SJSA1 (cell line): ENCODE data around the gene GPSM1. TPM values are rescaled to one million over a fixed set of nuclear protein-coding genes. Genes with fewer than 3 reads are reported as not detected.
A peak's percentile ranks its signal among the peaks of the same experiment; 100 is the strongest.
"Not testable (repeated sequence)": the region's sequence is repeated elsewhere in the genome, so short reads cannot be mapped to it uniquely, and the experiment has no call there.

Source experiments
- DNase-seq, 2 experiments: peaks; one replicate each; pipeline ENCODE4 v3.0.0-alpha.2; 2015 to 2020; ENCODE audit warnings: low spot score in 2 of 2, low read depth in 1 of 2
- H3K27ac ChIP-seq: fragments of 250-450 bp; sonication (Bioruptor Pico); 2 replicates; pipeline ENCODE4 v1.5.1; 2020; ENCODE audit warnings: mild to moderate bottlenecking, moderate library complexity
- H3K27me3 ChIP-seq: fragments of 250-450 bp; sonication (Bioruptor Pico); replicated peaks from 2 replicates; pipeline ENCODE4 v1.5.1; 2020; ENCODE audit warnings: mild to moderate bottlenecking, moderate library complexity
- H3K36me3 ChIP-seq: fragments of 250-450 bp; sonication (Bioruptor Pico); 2 replicates; pipeline ENCODE4 v1.5.1; 2020; ENCODE audit warnings: mild to moderate bottlenecking
- H3K4me1 ChIP-seq: fragments of 250-450 bp; sonication (Bioruptor Pico); replicated peaks from 2 replicates; pipeline ENCODE4 v1.6.1; 2021; ENCODE audit warnings: mild to moderate bottlenecking
- H3K4me3 ChIP-seq: fragments of 250-450 bp; sonication (Bioruptor Pico); 2 replicates; pipeline ENCODE4 v1.5.1; 2020; ENCODE audit warnings: mild to moderate bottlenecking
- H3K9me3 ChIP-seq: fragments of 250-450 bp; sonication (Bioruptor Pico); replicated peaks from 2 replicates; pipeline ENCODE4 v1.5.1; 2020; ENCODE audit warnings: mild to moderate bottlenecking
- total RNA-seq: library from RNA; depleted of rRNA; stranded (reverse); fragments of >200 nt; shearing (Covaris generic); gene quantifications from 2 replicates; pipeline ENCODE4 v1.2.3, GENCODE V29; 2014

GPSM1 gene
- total RNA-seq, 1 experiment from 2014 or later = 90.4 TPM

GRCh38 chr9:136312009-136312375, 15.3 kb upstream of the GPSM1 start:
- no peak overlapping the region for H3K27ac ChIP-seq
- no peak for DNase-seq

GRCh38 chr9:136312436-136312835, 14.9 kb upstream of the GPSM1 start:
- Histone ChIP-seq H3K4me3 (no peak overlapping the region), H3K4me1 (no peaks in the 10 kb centered on the region), H3K27ac (no peak overlapping the region), H3K9me3 (peaks cover 13% of the 10 kb centered on the region; the same call in 1 of the 2 replicates), H3K36me3 (no peaks in the 10 kb centered on the region), H3K27me3 (no peaks in the 10 kb centered on the region; the same call in 1 of the 2 replicates)
- peak in 1 of 2 experiments; percentile 51 for DNase-seq

More at GRCh38 chr9:136312009-136312375, 15.3 kb upstream of the GPSM1 start:
- no peaks in the 10 kb centered on the region; the same call in 1 of the 2 replicates for H3K27me3 ChIP-seq
- H3K4me3 ChIP-seq = no peak overlapping the region
- H3K36me3 ChIP-seq = no peaks in the 10 kb centered on the region
- H3K9me3 ChIP-seq = peaks cover 13% of the 10 kb centered on the region; the same call in 1 of the 2 replicates
- no peaks in the 10 kb centered on the region for H3K4me1 ChIP-seq

GRCh38 chr9:136313111-136314055, 14.0 kb upstream of the GPSM1 start:
- Histone ChIP-seq H3K27ac (no peak overlapping the region), H3K9me3 (peaks cover 13% of the 10 kb centered on the region; the same call in 1 of the 2 replicates), H3K4me1 (no peaks in the 10 kb centered on the region), H3K4me3 (no peak overlapping the region), H3K27me3 (no peaks in the 10 kb centered on the region), H3K36me3 (no peaks in the 10 kb centered on the region)
- no peak for DNase-seq

- H3K27ac ChIP-seq = no peak overlapping the region
- no peaks in the 10 kb centered on the region for H3K36me3 ChIP-seq
- H3K27me3 ChIP-seq = no peaks in the 10 kb centered on the region
Measured at GRCh38 chr9:136314056-136314416, 13.3 kb upstream of the GPSM1 start.

GRCh38 chr9:136314944-136315343, 12.4 kb upstream of the GPSM1 start:
- Histone ChIP-seq H3K36me3 (no peaks in the 10 kb centered on the region), H3K9me3 (peaks cover 10% of the 10 kb centered on the region; the same call in 1 of the 2 replicates), H3K27ac (no peak overlapping the region), H3K4me1 (no peaks in the 10 kb centered on the region), H3K4me3 (no peak overlapping the region), H3K27me3 (no peaks in the 10 kb centered on the region)
- no peak for DNase-seq

More at GRCh38 chr9:136314056-136314416, 13.3 kb upstream of the GPSM1 start:
- H3K4me1 ChIP-seq = no peaks in the 10 kb centered on the region
- H3K9me3 ChIP-seq = peaks cover 10% of the 10 kb centered on the region; the same call in 1 of the 2 replicates
- no peak overlapping the region for H3K4me3 ChIP-seq
- DNase-seq = no peak

GRCh38 chr9:136316271-136316751, 11.0 kb upstream of the GPSM1 start:
- no peaks in the 10 kb centered on the region for H3K4me1 ChIP-seq
- DNase-seq = no peak
- peaks cover 10% of the 10 kb centered on the region; the same call in 1 of the 2 replicates for H3K9me3 ChIP-seq
- no peak overlapping the region for H3K4me3 ChIP-seq
- no peaks in the 10 kb centered on the region for H3K36me3 ChIP-seq
- H3K27me3 ChIP-seq = no peaks in the 10 kb centered on the region
- H3K27ac ChIP-seq = no peak overlapping the region

GRCh38 chr9:136316896-136317676, 10.3 kb upstream of the GPSM1 start:
- H3K4me1 ChIP-seq = no peaks in the 10 kb centered on the region
- no peak for DNase-seq
- H3K27ac ChIP-seq = no peak overlapping the region
- no peak overlapping the region for H3K4me3 ChIP-seq
- no peaks in the 10 kb centered on the region for H3K27me3 ChIP-seq
- H3K9me3 ChIP-seq = peaks cover 10% of the 10 kb centered on the region; the same call in 1 of the 2 replicates
- H3K36me3 ChIP-seq = no peaks in the 10 kb centered on the region

- H3K4me1 ChIP-seq = no peaks in the 10 kb centered on the region
- H3K36me3 ChIP-seq = no peaks in the 10 kb centered on the region
- no peak overlapping the region for H3K4me3 ChIP-seq
- no peaks in the 10 kb centered on the region for H3K27me3 ChIP-seq
- DNase-seq = no peak
- no peak overlapping the region for H3K27ac ChIP-seq
- H3K9me3 ChIP-seq = peaks cover 10% of the 10 kb centered on the region; the same call in 1 of the 2 replicates
Measured at GRCh38 chr9:136317695-136318094, 9.6 kb upstream of the GPSM1 start.

- Histone ChIP-seq H3K27ac (no peak overlapping the region), H3K27me3 (no peaks in the 10 kb centered on the region), H3K9me3 (peaks cover 10% of the 10 kb centered on the region; the same call in 1 of the 2 replicates), H3K4me1 (no peaks in the 10 kb centered on the region), H3K4me3 (no peak overlapping the region), H3K36me3 (no peaks in the 10 kb centered on the region)
- no peak for DNase-seq
Measured at GRCh38 chr9:136318111-136318775, 9.1 kb upstream of the GPSM1 start.

- Histone ChIP-seq H3K4me3 (no peak overlapping the region), H3K27ac (no peak overlapping the region), H3K9me3 (peaks cover 10% of the 10 kb centered on the region; the same call in 1 of the 2 replicates), H3K36me3 (no peaks in the 10 kb centered on the region), H3K27me3 (no peaks in the 10 kb centered on the region), H3K4me1 (no peaks in the 10 kb centered on the region; the same call in 1 of the 2 replicates)
- no peak for DNase-seq
Measured at GRCh38 chr9:136318776-136319241, 8.5 kb upstream of the GPSM1 start.

GRCh38 chr9:136319244-136319643, 8.1 kb upstream of the GPSM1 start:
- H3K27ac ChIP-seq, H3K4me3 ChIP-seq, H3K27me3 ChIP-seq, H3K4me1 ChIP-seq, H3K36me3 ChIP-seq, DNase-seq: not testable (repeated sequence)
- peaks cover 10% of the 10 kb centered on the region; the same call in 1 of the 2 replicates for H3K9me3 ChIP-seq

- not testable (repeated sequence) for H3K27ac ChIP-seq, DNase-seq, H3K27me3 ChIP-seq, H3K4me3 ChIP-seq, H3K9me3 ChIP-seq, H3K36me3 ChIP-seq
- H3K4me1 ChIP-seq = peaks cover 10% of the 10 kb centered on the region
Measured at GRCh38 chr9:136319955-136320354, 7.4 kb upstream of the GPSM1 start.

GRCh38 chr9:136320972-136321371, 6.4 kb upstream of the GPSM1 start:
- H3K4me3 ChIP-seq, DNase-seq, H3K27ac ChIP-seq, H3K9me3 ChIP-seq, H3K27me3 ChIP-seq, H3K36me3 ChIP-seq: not testable (repeated sequence)
- H3K4me1 ChIP-seq = peaks cover 21% of the 10 kb centered on the region
